ENCODE measurements around the gene LDLRAD4. TPM values are rescaled to one million over a fixed set of nuclear protein-coding genes. Genes with fewer than 3 reads are reported as not detected.

Gene LDLRAD4
- total RNA-seq, 1 experiment from 2014 or later: not detected

- Histone ChIP-seq H4K20me1 (ENCODE audit: low read length) (no peaks in the 10 kb centered on the region), H3K4me3 (ENCODE audit: low read length) (no peak overlapping the region), H3K27me3 (ENCODE audit: low read length) (peaks cover 57% of the 10 kb centered on the region), H2AFZ (ENCODE audit: low read length) (no peak overlapping the region), H3K9ac (ENCODE audit: low read length) (no peak overlapping the region), H3K9me3 (ENCODE audit: low read length) (0 out of 2 replicates have a peak, but pooled peaks cover 3% of the 10 kb centered on the region), H3F3A (ENCODE audit: low read length, unreplicated experiment) (no peaks in the 10 kb centered on the region), H3K4me1 (ENCODE audit: insufficient read depth, low read length) (no peaks in the 10 kb centered on the region), H3K79me2 (ENCODE audit: low read length) (no peaks in the 10 kb centered on the region), H3K9me2 (replicated peaks; ENCODE audit: low read length) (no peaks in the 10 kb centered on the region), H3K36me3 (ENCODE audit: low read depth, low read length) (no peaks in the 10 kb centered on the region), H3K27ac (ENCODE audit: low read length) (no peak overlapping the region), H3K4me2 (ENCODE audit: low read length) (no peak overlapping the region)
- DNase-seq: no peak
- ATAC-seq: no peak
- POLR2A ChIA-PET (ENCODE audit: unreplicated experiment): no interaction called here
- intact Hi-C loops (cut with micrococcal nuclease): no loop called here
- CTCF ChIA-PET: no interaction called here
- no TSS peak for BruUV-seq (replicated peaks)
- no peak for TF ChIP-seq EZH2 (IDR thresholded peaks at IDR 0.05; ENCODE audit: low read length, unreplicated experiment)
Measured at GRCh38 chr18:13335903-13336302, 117.3 kb downstream of the LDLRAD4 start.

- H3K4me1 ChIP-seq (ENCODE audit: insufficient read depth, low read length): no peaks in the 10 kb centered on the region
- TF ChIP-seq CTCF (conservative IDR thresholded peaks at IDR 0.05; ENCODE audit: low read depth, low read length): no peak
- TF ChIP-seq EZH2phosphoT487 (IDR thresholded peaks at IDR 0.05; ENCODE audit: borderline replicate concordance, low read length): no peak
- TF ChIP-seq EZH2 (IDR thresholded peaks at IDR 0.05; ENCODE audit: low read length, unreplicated experiment): no peak
- no peaks in the 10 kb centered on the region for H3K79me2 ChIP-seq (ENCODE audit: low read length)
- ATAC-seq (no peak), DNase-seq (no peak)
- no TSS peak for BruUV-seq (replicated peaks)
- no peaks in the 10 kb centered on the region for H3K36me3 ChIP-seq (ENCODE audit: low read depth, low read length)
- no peaks in the 10 kb centered on the region for H3F3A ChIP-seq (ENCODE audit: low read length, unreplicated experiment)
- peaks cover 47% of the 10 kb centered on the region for H3K27me3 ChIP-seq (ENCODE audit: low read length)
- no peaks in the 10 kb centered on the region for H4K20me1 ChIP-seq (ENCODE audit: low read length)
- ChIA-PET CTCF (no interaction called here), POLR2A (ENCODE audit: unreplicated experiment) (no interaction called here)
- no peak overlapping the region for H3K27ac ChIP-seq (ENCODE audit: low read length)
- intact Hi-C loops (cut with micrococcal nuclease): no loop called here
- H3K9me3 ChIP-seq (ENCODE audit: low read length): 0 out of 2 replicates have a peak, but pooled peaks cover 6% of the 10 kb centered on the region
- no peak overlapping the region for H3K9ac ChIP-seq (ENCODE audit: low read length)
- H2AFZ ChIP-seq (ENCODE audit: low read length): no peak overlapping the region
- H3K4me2 ChIP-seq (ENCODE audit: low read length): no peak overlapping the region
- no peaks in the 10 kb centered on the region for H3K9me2 ChIP-seq (replicated peaks; ENCODE audit: low read length)
- H3K4me3 ChIP-seq (ENCODE audit: low read length): no peak overlapping the region
Measured at GRCh38 chr18:13336841-13337240, 118.3 kb downstream of the LDLRAD4 start.

- H3K79me2 ChIP-seq (ENCODE audit: low read length): no peaks in the 10 kb centered on the region
- H4K20me1 ChIP-seq (ENCODE audit: low read length): no peaks in the 10 kb centered on the region
- intact Hi-C loops (cut with micrococcal nuclease): no loop called here
- no peak overlapping the region for H3K27ac ChIP-seq (ENCODE audit: low read length)
- ATAC-seq: no peak
- H2AFZ ChIP-seq (ENCODE audit: low read length): no peak overlapping the region
- no peak overlapping the region for H3K4me2 ChIP-seq (ENCODE audit: low read length)
- no peaks in the 10 kb centered on the region for H3F3A ChIP-seq (ENCODE audit: low read length, unreplicated experiment)
- no peaks in the 10 kb centered on the region for H3K4me1 ChIP-seq (ENCODE audit: insufficient read depth, low read length)
- no peak overlapping the region for H3K9ac ChIP-seq (ENCODE audit: low read length)
- H3K4me3 ChIP-seq (ENCODE audit: low read length): no peak overlapping the region
- no peak for DNase-seq
- H3K9me3 ChIP-seq (ENCODE audit: low read length): 0 out of 2 replicates have a peak, but pooled peaks cover 6% of the 10 kb centered on the region
- BruUV-seq (replicated peaks): no TSS peak
- no peaks in the 10 kb centered on the region for H3K36me3 ChIP-seq (ENCODE audit: low read depth, low read length)
- TF ChIP-seq EZH2 (IDR thresholded peaks at IDR 0.05; ENCODE audit: low read length, unreplicated experiment): no peak
- TF ChIP-seq EZH2phosphoT487 (IDR thresholded peaks at IDR 0.05; ENCODE audit: borderline replicate concordance, low read length): no peak
- H3K9me2 ChIP-seq (replicated peaks; ENCODE audit: low read length): no peaks in the 10 kb centered on the region
- H3K27me3 ChIP-seq (ENCODE audit: low read length): peaks cover 42% of the 10 kb centered on the region
- CTCF ChIA-PET: no interaction called here
- POLR2A ChIA-PET (ENCODE audit: unreplicated experiment): no interaction called here
Measured at GRCh38 chr18:13337369-13337768, 118.8 kb downstream of the LDLRAD4 start.

DNA sequence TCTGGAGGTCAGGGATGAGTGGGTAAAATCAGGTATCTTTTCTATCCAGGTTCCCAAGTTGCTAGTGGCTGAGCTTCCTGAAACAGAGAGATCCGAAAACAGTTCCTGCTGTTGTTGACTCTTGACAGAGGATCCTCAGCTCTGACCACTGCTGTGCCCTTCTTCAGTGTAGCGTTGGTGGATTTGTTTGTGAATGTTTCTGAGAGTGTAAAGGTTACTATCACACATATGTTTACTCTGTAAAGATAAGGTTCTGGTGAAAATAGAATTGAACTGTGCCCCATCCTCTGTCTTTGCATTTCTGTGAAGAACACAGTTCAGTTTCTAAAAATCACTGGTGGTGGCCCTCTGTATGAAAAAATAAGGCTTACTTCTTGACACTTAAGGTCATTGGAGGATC lies 119.8 kb downstream of the LDLRAD4 start:
- intact Hi-C loops (cut with micrococcal nuclease): no loop called here
- no peaks in the 10 kb centered on the region for H3K36me3 ChIP-seq (ENCODE audit: low read depth, low read length)
- TF ChIP-seq EZH2phosphoT487 (IDR thresholded peaks at IDR 0.05; ENCODE audit: borderline replicate concordance, low read length) (no peak), CTCF (conservative IDR thresholded peaks at IDR 0.05; ENCODE audit: low read depth, low read length) (no peak), EZH2 (IDR thresholded peaks at IDR 0.05; ENCODE audit: low read length, unreplicated experiment) (no peak)
- POLR2A ChIA-PET (ENCODE audit: unreplicated experiment): no interaction called here
- H3K9me3 ChIP-seq (ENCODE audit: low read length): 0 out of 2 replicates have a peak, but pooled peaks cover 6% of the 10 kb centered on the region
- no peak overlapping the region for H2AFZ ChIP-seq (ENCODE audit: low read length)
- no peaks in the 10 kb centered on the region for H3K9me2 ChIP-seq (replicated peaks; ENCODE audit: low read length)
- no peaks in the 10 kb centered on the region for H3F3A ChIP-seq (ENCODE audit: low read length, unreplicated experiment)
- ATAC-seq (no peak), DNase-seq (no peak)
- peaks cover 35% of the 10 kb centered on the region for H3K27me3 ChIP-seq (ENCODE audit: low read length)
- no peak overlapping the region for H3K9ac ChIP-seq (ENCODE audit: low read length)
- H3K4me3 ChIP-seq (ENCODE audit: low read length): no peak overlapping the region
- no peaks in the 10 kb centered on the region for H4K20me1 ChIP-seq (ENCODE audit: low read length)
- H3K27ac ChIP-seq (ENCODE audit: low read length): no peak overlapping the region
- CTCF ChIA-PET: no interaction called here
- no peak overlapping the region for H3K4me2 ChIP-seq (ENCODE audit: low read length)
- no TSS peak for BruUV-seq (replicated peaks)
- no peaks in the 10 kb centered on the region for H3K4me1 ChIP-seq (ENCODE audit: insufficient read depth, low read length)
- H3K79me2 ChIP-seq (ENCODE audit: low read length): no peaks in the 10 kb centered on the region
